Measurements from ENCODE around the gene GRIPAP1.
A peak's percentile ranks its signal among the peaks of the same experiment; 100 is the strongest.

Gene GRIPAP1

GRCh38 chrX:48958635-48959094 is 43.4 kb downstream of the GRIPAP1 start:
- no peak for DNase-seq

GRCh38 chrX:48957827-48958634 is 44.0 kb downstream of the GRIPAP1 start:
- DNase-seq = peak; percentile 87 to 90

- DNase-seq = peak; percentile 58 to 62
Measured at GRCh38 chrX:48957477-48957826, 44.6 kb downstream of the GRIPAP1 start, which contains the start of gene OTUD5. Gene OTUD5 (minus strand): TSS chrX:48957607. CDS start chrX:48957570, 37 bp downstream.

- DNase-seq = peak; percentile 46 to 59
Measured at GRCh38 chrX:48956728-48957414, 45.2 kb downstream of the GRIPAP1 start.

DNA sequence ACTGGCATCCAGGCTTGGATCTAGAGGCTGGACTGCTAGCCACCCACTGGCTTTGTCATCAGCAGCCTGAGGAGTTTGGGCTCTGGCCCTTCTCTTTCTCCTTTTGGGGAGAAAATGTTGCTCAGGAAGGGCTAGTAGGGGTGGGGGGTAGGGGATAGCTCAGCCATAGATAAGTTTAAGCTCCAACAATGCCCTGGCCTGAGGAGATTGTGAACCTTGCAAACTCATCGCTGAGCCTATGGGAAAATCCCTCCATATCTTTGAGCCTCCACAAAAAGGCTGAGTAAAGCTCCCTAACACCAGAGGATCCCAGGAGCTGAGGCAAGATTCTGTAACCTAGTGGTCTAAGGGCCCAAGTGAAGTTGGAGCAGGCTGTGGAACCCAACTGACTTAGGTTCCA is 53.5 kb downstream of the GRIPAP1 start:
- no peak for DNase-seq

GRCh38 chrX:48945517-48946348 is 56.3 kb downstream of the GRIPAP1 start:
- peak; percentile 31 to 34 for DNase-seq

DNA sequence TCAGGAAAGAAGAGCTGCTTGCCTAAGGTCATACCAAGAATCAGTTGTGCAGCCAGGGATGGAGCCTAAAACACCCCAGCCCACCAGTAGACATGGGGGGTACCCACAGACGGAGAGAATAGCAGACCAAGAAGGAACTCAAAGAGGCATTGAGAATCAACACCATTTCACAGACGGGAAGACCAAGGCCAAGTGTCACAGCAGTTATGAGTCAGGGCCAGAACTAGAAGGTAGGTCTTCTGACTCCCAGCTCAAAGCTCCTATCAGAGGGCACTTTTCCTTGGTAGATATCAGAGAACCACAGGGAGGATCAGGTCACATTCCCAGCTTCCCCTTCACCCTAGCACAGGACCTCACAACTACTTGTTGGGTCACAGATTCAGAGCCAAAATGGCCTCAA is 59.2 kb downstream of the GRIPAP1 start:
- DNase-seq = no peak

DNA sequence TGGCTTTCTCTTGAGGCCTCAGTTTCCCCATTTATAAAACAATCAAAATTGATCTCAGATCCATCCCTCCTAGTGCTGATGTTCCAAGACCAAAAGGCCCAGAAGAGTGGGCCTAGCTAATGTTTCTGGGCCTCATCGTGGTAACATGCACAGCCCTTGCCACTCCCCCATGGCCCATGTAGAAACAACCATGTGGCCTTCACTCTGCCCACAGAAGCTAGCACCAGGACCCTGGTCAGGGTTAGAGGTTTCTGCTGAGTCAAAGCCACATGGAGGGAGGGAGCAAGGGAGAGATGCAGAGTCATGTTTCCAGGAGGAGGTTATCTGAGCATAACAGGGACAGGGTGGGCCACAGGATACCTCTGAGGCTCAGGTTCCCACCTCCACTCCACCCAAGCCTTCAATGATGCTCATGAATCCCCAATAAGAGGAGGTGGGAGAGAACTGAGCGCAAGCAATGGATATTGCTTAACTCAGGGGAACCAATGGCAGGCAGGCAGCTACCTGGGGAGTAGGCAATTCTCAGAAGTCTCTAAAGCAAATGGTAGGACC is 61.6 kb downstream of the GRIPAP1 start:
- DNase-seq = no peak

DNA sequence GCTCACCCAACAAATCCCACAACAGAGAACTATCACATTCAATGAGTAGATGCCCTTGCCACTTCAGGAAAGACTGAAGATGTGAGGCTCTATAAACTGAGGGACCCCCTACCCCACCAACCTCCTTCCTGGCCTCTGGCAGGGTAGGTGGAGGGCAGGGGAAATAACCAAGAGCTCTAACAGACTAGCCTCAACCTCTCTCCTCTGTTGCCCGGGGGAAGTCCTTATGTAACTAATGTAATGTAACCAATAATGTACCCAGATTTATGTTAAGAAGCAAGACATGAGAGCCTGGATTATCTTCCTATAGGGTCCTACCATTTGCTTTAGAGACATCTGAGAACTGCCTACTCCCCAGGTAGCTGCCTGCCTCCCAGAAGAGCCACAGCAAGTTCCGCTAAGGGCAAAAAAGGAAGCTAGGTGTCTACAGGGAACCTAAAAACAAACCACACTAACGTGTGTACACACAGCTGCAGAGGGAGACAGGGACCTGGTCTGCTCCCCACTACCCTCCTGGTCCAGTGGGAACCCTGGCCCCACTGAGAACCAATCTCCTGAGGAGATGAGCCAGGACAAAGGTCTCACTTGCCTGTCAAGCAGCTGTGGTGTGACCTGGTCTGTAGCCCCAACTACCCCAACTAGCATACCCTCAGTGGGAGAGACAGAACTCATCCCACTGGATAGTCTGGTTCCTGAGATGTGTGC is 62.4 kb downstream of the GRIPAP1 start:
- no peak for DNase-seq

DNA sequence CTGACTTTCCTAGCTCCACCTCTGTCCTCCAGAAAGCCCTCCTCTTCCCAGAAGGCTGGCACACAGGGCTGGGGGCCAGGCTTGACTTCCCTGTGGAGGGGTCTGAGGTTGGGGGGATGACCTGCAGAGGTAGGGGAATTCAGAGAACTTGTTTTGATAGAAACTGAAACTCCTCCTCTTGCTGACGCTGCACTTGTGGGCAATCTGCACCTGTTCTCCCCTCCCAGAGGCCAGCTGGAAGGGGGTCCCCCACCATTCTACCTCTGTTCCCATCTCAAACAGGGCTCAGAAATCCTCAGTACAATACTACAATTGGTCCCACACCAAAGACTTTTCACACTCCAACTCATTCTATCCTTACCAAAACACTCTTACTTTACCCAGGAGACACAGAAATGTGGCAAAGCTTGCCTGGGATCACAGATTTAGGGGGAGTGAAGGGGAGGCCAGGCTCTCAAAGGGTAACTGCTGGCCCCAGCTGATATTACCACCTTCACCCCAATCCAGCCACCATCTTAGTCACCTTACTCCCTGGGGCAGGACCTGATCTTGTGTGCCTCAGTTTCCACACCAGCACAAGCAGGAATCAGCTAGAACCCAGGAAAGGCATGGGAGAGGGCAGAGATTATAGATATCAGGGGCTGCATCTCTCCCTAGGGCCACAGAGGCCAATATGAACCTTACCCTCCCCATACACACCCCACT is 63.2 kb downstream of the GRIPAP1 start:
- peak; percentile 47 to 48 for DNase-seq

DNA sequence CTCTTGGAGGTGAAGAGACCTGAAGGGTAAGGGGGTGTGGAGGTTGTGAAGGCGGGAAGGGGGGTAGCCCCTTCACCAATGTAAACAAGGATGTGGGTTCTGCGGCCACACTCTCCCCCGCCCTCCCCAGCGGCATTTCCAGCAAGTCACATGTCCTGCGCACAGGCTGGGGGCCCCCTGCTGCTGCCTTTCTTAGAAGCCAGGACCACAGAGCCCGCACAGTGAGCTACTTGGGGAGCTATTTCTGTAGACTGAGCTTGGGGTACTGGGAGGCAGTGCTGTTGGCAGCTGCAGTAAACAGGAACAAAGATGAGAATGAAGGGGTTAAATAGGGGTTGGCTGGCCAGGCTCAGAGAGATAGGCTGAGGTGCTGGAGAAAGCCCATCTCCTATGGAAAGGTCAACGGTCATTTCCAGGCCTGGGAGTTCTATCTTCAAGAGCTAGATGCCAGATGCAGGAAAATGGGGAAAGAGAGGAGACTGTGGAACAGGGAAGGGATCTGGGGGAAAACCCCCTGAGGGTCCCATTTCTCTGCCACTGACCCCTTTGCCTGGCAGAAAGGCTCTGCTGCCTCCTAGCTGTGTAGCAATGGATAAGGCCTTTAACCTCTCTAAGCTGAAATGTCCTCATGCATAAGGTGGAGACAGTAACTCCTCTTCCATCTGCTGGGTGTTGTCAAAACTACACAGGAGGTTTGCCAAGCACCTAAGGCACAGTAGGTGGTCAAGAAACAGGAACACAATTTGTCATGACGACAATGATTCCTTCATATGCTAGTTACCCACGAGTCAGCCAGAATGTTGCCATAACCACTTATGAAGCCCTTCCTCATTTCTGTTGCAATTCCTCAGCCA is 64.8 kb downstream of the GRIPAP1 start:
- DNase-seq = peak; percentile 82 to 84

GRCh38 chrX:48936429-48937053 is 65.5 kb downstream of the GRIPAP1 start:
- DNase-seq = no peak

DNA sequence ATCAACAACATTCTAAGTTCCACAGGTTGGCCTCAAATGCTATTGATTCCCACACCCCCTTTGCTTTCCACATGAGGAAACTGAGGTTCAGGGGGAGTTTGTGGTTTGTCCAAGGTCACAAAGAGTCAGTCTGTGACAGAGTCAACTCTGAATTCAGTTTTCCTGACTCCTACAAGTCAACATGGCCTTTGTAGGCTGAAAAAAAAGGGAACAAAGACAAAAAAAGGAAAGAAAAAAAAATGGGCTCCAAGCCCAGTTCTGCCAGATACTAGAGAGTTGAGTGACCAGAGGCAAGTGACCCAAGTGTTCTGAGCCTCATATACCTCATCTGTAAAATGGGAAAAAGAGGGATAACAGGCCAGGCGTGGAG is 66.8 kb downstream of the GRIPAP1 start:
- DNase-seq = no peak

- no peak for DNase-seq
Measured at GRCh38 chrX:48934581-48935300, 67.3 kb downstream of the GRIPAP1 start.

DNA sequence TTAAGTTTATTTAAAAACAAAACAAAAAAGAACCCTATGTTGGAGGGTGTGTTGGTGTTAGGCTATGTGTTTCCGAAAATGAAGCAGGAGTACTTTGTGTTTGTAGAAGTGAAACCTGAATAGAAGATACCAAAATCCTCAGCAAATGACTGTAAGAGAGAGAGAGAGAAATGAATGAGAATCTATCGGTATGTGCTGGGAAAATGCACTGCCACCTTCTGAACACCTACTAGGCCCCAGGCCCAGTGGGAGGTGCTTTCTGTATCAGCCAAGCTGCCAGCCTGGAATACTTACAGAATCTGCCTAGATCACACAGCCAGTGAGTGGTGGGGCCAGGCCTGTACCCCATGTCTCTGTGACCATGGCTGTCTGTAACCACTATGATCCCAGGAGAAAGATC is 68.3 kb downstream of the GRIPAP1 start:
- DNase-seq = no peak

- DNase-seq = no peak
Measured at GRCh38 chrX:48927736-48928382, 74.2 kb downstream of the GRIPAP1 start.

GRCh38 chrX:48927123-48927522 is 74.9 kb downstream of the GRIPAP1 start:
- DNase-seq = no peak

- no peak for DNase-seq
Measured at GRCh38 chrX:48924270-48924669, 77.8 kb downstream of the GRIPAP1 start.

GRCh38 chrX:48923771-48924170 is 78.3 kb downstream of the GRIPAP1 start:
- no peak for DNase-seq
